GM21737 (cell line): ENCODE measurements around the gene SCAPER.

Experiments
- ATAC-seq: cut with Tn5 transposase; IDR thresholded peaks from one replicate; pipeline ENCODE4 v1.9.1; 2021; ENCODE audit warnings: mild to moderate bottlenecking, moderate library complexity; ENCODE audit not compliant: unreplicated experiment

Gene SCAPER

DNA sequence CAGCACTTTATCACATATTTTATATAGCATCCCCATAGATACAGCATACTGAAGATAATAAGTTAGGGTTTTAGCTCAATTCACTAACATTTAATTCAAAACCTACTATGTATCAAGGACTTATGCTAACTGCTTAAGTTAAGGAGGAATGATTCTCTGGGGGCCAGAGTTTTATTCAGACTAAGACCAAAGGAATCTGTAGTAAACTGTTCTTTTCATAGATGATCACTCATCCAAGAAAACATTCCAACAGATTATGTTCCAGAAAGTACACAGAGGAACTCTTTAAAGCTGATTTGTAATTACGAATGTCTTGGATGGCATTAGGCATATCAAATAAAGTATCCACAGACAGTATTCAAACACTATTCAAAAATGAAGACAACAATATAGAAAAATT lies 226.4 kb downstream of the SCAPER start:
- ATAC-seq = no peak

DNA sequence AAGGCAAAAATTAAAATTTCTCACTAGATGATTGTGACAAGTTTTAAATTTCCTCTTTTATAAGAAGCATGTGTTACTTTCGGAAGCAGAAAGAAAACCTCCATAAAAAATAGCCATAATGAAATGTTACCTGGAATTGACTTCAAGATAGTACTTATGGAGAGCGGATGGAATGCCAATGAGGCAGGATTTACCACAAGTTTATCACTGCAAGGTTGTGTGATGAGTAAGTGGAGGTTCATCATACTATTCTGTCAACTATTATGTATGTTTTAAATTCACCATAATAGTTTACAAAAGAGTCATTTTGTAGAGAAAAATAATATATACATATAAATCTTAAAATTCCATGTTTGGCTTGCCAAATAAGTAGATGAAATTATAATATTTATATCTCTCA lies 230.3 kb downstream of the SCAPER start:
- ATAC-seq = no peak

DNA sequence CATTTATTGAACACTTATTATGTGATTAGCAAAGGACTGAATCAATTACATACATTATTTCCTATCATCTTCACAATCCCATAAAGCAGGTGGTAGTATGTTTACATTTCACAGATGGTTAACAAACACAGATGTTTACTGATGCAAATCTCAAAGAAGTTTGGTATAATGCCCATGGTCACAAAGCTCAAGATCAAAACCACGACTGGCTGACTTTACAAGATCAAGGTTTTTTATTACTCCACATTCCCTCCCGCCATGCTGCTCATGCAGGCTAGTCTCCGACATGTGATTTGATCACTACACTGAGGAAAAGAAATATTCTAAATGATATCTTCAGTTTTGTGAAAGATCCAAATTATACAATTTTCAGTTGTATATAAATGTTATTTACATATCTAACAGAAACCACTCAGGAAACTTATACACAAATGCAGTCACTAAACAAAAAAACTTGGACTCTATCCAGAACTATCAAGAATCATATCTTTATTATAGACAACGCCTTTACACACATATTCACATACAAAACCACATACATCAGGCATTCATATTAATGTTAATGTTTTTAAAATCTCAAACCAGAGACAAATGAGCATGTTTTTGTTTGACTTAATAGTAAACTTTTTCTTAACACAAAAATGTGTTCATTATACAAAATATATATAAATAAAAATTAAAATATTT lies 235.5 kb downstream of the SCAPER start:
- ATAC-seq = no peak

- no peak for ATAC-seq
Observed at GRCh38 chr15:76668900-76669299, 236.2 kb downstream of the SCAPER start.

DNA sequence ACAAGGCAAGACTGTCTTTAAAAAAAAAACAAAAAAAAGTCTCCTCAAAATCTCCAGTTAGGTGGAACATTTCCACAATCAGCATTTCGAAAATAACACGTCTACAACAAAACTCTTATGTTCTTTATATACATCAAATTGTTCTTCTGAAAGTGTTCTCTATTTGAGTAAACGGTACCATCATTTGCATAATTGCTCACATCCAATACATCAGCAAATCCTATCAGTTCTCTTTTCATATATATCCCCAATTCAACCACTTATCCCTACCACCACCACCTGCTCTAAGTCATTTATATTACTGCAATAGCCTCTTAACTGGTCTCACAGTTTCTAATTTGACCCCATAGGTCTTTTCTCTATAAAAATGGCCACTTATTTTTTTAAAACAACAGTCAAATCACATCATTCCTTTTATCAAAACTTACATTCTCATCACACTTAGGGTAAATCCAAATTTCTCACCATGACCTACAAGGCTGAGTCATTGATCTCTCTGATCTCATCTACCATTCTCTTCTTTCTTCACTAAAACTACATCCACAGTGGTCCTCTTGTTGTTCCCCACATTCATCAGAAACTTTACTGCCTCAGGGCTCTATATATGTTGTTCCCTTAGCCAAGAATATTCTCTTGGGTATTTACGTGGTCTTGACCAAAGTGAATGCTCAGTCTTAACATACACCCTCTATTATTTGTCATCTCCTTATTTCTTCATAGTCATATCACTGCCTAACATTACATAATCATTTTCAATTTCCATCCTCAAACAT lies 237.0 kb downstream of the SCAPER start:
- ATAC-seq = no peak

- no peak for ATAC-seq
Observed at GRCh38 chr15:76664895-76665294, 240.2 kb downstream of the SCAPER start.

DNA sequence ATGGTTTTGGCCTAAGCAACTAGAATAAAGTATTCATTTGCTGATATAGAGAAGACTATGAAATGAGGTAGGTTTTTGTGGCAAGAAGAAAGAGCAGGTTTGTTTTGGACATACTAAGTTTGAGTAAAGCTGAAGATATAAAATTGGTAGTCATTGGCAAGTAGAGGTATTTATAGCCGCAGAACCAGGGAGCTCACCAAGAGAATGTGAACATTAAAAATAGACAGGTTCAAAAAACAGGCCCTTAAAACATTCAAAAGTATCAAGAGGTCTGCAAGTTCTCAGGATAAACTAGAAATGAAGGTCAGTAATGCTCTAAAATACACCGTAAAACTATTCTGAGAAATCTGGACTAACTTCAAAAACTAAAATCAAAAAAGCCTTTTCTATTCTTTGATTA lies 240.7 kb downstream of the SCAPER start:
- ATAC-seq = no peak

DNA sequence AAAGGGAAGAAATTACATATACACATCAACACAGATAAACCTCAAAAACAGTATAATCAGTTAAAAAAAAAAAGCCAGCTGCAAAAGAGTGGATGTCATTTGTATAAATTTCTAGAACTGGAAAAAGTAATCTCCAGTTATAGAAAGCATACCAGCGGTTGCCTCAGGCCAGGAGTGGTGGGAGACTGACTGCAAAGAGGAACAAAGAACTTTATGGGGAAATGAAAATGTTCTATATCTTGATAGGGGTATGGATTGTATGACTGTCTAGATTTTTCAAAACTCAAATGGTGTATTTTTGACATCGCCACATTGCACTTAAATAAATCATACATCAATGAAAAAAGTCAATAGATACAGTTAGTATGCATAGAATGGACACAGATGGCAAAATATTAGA lies 241.6 kb downstream of the SCAPER start:
- ATAC-seq = no peak

DNA sequence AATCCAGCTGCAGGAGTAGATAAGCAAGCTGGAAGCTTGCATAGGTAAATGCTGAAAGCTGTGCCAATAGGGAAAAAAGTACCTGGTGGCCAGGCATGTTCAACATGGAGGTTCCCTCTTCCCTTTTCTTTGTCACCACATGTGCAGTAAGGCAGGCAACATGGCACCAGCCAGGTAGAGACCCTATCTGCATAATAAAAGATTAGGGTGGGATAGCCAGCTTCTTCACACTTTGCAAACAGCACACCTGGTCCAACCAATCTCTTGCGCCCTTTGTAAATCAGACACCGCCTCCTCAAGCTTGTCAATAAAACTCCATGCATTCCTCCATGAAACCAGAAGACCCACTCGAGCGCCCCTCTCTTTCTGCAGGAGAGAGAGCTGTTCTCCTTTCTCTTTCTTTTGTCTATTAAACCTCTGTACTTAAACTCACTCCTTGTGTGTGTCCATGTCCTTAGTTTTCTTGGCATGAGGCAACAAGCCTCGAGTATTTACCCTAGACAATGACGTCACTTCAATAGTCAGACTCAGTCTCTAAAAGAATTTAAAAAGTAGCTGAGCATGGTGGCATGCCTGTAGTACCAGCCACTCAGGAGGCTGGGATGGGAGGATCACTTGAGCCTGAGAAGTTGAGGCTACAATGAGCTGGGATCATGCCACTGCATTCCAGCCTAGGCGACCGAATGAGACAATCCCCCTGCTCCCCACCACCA lies 256.3 kb downstream of the SCAPER start:
- no peak for ATAC-seq

DNA sequence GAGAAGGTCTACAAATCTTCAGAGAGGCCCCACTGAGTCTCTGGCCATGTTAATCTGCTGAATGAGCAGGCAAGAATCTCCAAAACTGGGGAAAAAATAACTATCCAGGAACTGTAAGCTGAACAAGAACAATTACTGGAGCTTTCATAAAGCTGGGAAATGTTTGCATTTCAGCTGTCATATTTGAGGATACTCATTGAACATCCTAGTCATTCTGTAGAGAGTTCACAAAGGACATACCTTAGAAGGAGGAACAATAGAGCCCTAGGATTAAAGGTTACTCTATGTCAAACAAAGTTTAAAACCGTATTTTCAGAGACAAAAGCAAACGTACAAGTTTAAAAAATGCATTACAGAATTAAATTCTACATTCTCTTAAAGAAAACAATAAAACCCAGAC lies 257.5 kb downstream of the SCAPER start:
- no peak for ATAC-seq

GRCh38 chr15:76644646-76645045 lies 260.5 kb downstream of the SCAPER start:
- ATAC-seq = no peak

- ATAC-seq = no peak
Observed at GRCh38 chr15:76642671-76643070, 262.5 kb downstream of the SCAPER start.

- ATAC-seq = no peak
Observed at GRCh38 chr15:76637166-76637565, 268.0 kb downstream of the SCAPER start.

DNA sequence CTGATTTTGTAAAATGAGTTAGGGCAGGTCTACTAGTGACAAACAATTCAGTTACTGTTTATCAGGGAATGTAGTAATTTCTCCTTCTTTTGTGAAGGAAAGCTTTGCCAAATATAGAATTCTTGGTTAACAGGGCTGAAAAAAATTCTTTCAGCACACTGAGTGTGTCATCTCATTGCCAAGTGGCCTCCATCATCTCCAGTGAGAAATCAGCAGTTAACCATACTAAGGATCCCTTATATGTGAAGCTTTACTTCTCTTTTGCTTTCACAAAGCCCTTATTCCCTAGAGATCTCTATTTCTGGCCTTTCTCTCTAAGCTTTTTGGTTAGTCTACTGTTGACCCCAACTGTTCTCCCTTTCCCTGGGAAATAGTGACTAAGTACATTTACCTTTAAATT lies 269.1 kb downstream of the SCAPER start:
- ATAC-seq = no peak

GRCh38 chr15:76626611-76627010 lies 278.5 kb downstream of the SCAPER start:
- no peak for ATAC-seq

DNA sequence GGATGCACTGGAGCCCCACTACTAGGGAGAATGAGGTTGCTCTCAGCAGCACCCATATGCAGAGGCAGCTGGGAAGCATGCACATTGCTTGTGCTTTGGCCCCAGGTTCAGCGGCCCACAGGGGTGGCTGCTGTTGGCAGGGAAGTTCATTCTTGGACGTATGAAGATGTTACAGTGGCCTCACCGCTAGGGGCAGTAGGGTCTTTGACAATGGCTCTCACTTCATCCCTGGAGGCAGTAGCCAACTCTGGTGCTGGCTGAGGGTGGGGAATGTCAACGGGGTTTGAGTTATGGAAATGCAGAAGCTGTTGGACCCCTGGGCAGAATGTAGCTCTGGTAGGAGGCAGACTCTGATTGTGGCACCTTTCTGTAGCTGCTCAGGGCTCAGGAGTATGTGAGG lies 279.9 kb downstream of the SCAPER start:
- ATAC-seq = no peak

- no peak for ATAC-seq
Observed at GRCh38 chr15:76614725-76615124, 290.4 kb downstream of the SCAPER start.

- no peak for ATAC-seq
Observed at GRCh38 chr15:76588811-76589747, 316.1 kb downstream of the SCAPER start.

DNA sequence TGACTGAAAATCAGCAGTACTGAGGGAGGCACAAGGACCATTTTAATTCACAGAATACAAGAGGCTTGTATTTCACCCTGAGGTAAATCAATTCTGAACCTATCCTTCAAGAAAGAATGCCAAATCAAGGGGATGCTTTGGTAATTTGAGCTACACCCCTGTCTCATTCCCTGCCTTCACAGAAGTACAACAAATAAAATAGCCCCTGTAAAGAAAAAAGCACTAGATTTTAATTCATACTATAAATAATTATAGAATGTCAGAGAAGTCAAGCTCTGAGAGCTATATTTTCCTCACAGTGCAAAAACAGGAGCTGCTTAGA lies 319.6 kb downstream of the SCAPER start:
- no peak for ATAC-seq

GRCh38 chr15:76584868-76585575 lies 320.1 kb downstream of the SCAPER start:
- no peak for ATAC-seq
